Medulla oblongata (tissue), 1 donor: ENCODE measurements around the gene PLAA.
A peak's percentile ranks its signal among the peaks of the same experiment; 100 is the strongest.
"Not testable (repeated sequence)": the region's sequence is repeated elsewhere in the genome, so short reads cannot be mapped to it uniquely, and the experiment has no call there.

Source experiments
- DNase-seq: peaks from one replicate; pipeline ENCODE4 v3.0.0-alpha.2; 2015; ENCODE audit errors: extremely low spot score

Gene PLAA

DNA sequence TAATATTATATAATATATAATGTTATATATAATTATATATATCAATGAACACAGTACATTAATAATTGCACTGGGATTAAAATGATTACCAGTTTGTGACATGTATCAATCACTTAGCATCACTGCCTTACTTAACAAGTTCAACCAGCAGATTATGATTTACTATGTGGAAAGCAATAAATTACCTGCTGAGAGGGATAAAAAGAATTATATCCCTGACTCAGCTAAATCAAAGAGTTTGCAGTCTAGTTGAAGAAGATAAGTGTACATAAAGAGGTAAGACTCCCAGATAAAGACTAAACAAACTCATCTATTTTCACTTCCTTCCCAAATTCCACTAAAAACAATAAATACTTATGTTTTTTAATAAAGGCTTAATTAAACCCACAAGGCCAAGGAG is 11.2 kb downstream of the PLAA start:
- no peak for DNase-seq

DNA sequence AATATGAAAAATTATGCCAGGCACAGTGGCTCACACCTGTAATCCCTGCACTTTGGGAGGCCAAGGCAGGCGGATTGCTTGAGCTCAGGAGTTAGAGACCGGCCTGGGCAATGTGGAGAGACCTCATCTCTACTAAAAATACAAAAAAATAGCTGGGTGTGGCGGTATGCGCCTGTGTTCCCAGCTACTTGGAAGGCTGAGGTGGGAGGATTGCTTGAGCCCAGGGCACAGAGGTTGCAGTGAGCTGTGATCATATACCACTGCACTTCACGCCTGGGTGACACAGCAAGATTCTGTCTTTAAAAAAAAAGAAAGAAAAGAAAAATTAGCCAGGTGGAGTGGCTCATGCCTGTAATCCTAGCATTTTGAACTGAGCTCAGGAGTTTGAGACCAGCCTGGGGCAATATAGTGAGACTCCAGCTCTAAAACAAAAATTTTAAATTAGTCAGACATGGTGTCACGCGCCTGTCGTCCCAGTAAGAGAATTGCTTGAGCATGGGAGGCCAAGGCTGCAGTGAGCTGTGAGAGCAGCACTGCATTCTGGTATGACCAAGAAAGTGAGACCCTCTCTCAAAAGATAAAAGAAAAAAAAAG is 18.0 kb downstream of the PLAA start:
- DNase-seq: no peak

DNA sequence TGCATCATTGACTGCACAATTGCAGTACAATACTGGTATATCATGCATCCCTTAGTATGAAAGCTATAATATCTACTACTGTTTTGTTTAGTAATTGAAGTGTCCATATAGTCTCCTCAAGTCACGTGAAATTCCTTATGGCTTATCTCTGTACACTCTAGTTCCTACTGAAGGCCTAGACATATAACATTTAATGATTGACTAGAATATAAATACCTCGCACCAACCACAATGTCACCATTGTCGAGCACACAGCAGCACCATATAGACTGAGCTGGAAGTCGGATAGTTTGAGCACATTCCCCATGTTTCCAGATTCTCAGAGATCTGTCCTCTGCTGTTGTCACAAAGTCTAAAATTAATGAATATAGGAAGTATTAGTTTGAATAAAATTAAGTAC is 21.4 kb downstream of the PLAA start:
- no peak for DNase-seq

DNA sequence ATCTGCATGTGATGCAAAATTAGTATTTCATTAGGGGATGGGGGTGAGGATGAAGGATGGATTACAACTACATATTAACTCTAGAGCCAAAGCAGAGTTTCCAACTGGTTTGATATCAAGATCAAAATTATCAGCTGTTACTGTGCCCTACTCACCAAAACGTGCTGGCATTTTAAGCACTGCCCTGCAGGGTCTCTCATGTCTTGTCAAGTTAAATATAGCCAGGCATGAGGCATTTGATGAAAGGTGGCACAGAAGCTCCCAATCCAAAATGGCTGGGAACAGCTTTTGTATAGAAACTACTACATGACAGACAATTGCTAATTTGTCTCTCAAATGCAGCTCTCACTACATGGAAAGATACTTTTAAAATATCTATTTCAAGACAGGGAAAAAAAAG is 27.3 kb downstream of the PLAA start:
- no peak for DNase-seq

DNA sequence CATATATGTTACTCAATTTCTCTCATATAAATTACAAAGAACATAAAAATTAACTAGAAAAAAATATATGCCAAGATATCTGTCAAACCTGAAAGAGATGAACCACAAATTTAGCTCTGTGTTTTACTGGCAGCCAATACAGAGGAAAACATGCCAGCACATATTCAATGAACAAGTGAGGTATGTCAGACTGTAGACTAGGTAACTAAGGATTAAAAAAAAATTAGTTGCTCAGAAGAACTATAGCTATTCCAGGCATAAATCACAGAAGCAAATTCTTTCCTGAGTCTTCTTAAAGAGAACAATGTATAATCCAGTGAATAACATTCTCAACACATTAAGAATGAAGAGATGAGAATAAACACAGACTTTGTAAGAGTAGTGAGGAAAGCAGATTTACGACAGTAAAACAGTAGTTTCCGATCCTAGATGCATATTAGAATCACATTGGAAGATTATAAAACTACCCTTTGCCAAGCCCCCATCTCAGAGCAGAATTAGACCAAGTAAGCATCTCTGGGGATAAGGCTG is 33.8 kb downstream of the PLAA start:
- DNase-seq: no peak

DNA sequence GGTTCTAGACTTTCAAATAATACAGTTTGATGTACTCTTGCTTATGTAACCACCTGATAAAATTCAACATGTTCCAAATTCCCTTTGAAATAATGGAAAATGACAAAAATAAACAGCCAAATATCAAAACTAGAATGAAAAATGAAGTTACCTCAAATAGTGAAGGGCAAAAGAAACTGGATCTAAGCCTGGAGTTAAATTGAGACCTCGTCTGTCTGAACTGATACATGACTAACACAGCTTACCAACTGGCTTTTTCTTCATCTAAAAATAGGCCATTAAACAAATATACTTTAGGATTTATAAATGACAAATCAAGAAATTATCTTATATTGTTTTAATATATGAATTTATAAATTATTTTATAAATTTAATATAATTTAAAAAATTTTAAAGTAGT is 42.4 kb downstream of the PLAA start:
- DNase-seq: no peak

DNA sequence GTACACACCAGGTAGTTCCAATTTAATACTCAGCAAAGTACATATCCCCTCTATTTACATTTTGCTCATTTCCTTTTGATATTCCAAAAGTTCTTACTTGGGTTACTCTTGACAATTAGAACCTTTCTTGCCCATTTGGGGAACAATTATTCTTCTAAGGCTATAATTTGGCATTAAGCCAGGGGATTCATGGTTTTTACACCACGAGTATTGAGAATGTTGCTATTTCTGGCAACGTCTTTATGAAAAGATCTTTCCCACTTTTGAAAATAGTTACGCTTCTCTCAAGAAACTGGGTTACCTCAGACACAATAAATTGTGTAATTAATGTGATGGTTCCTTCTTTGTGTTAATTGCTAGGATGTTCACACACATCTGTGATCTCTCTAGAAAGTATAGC is 43.0 kb downstream of the PLAA start:
- no peak for DNase-seq

DNA sequence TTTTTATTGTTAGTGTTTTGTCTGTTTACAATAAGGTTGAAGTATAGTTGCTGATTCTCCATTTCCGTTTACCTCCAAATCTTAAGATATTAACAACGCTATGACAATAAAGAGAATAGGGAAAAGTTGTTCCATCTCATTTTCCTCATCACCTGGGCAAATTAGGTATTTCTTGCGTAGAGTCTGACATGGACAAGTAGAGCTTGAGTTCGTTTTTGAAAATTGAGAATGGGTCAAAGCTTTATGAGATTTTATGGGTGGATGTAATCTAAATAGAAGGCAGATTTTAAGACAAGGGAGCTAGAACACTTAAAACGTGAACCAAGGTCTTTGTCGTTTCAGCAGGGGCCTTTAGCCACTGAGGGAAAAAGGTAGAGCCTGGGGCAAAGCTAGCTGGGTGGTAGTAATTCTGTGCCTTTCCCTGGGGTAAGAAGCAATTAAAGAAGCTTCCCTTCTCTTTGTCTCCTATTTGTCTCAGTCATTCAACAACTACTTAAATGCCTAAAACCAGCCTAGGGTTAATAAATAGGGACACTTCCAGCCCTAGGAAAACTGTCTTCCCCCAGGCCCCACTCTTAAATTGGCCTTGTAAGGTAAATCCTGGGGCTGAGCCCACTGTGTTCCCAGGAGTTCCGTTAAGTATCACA is 53.9 kb downstream of the PLAA start:
- no peak for DNase-seq

DNA sequence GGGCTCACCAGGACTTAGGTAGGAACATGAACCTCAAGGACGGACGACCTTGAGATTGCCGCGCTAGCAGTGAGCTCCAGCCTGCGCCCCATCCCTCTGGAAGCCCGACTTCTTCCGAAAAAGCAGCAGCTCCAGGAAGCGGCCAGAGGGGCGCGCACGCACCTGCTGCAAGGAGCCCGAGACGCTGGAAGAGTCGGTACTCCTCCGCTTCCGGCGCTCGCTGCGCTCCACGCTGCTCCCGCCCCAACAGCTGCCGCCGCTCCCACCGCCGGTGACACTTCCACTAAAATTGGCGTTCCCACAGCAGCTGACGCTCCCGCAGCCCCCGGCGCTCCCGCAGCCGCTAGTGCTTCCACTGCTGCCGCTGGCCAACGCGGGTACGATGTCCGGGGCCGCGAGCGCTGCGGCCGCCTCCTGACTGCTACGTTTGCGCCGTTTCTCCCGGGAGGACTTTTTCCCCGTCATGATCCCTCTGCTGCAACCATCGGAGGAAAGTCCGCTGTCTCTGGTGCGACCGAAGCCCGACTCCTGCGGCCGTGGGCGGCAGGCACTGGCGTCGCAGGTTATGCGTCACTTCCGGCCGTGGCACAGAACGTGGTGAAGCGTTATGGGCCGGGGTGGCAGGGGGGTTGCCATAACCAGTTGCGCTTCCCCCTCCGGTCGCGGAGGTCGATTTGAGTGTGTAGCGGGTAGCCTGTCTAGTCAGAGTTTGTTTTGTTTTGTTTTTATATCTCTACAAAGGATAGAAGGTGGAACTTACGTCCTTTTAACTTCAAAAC is 54.6 kb downstream of the PLAA start, which contains the start of gene CAAP1:
CAAP1 (minus strand) TSS at position 552 of the 779 bp plus-strand sequence; CDS start at position 465, 87 bp downstream.
- DNase-seq: peak; percentile 93

DNA sequence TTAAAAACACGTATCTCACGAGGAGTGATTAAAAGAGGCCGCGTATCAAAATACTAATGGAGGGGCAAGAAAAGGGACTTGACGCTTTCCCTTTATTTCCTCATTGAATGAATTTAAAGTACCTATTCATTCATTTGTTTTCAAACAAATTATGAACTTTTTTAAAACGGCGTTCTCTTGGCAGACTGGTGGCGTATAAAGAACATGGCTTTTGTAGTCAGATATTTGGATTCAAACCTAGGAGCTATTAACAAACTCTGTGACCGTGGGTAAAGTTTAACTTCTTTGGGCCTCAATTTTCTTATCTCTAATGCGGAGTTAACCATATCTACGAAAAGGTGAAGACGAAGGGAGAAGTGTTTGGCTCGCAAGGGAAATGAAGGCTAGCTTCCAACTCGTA is 55.3 kb downstream of the PLAA start:
- peak; percentile 25 for DNase-seq

DNA sequence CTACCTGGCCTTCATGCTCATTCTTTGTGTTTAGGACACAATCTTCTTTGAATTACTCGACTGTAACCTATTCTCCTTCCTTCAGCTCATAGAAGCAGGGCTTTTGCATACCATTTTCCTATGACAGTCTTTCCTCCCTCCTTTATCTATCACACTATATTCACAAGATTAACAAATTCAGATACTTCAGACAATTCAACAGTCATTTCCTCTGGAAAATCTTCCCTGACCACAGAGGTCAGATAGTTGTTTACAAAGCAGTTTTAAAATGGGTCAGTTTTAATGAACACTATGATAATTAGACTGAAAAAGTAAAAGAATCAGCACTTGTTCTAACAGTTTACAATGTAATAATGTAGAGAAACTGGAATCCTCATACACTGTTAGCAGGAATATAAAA is 58.8 kb downstream of the PLAA start:
- DNase-seq: no peak

DNA sequence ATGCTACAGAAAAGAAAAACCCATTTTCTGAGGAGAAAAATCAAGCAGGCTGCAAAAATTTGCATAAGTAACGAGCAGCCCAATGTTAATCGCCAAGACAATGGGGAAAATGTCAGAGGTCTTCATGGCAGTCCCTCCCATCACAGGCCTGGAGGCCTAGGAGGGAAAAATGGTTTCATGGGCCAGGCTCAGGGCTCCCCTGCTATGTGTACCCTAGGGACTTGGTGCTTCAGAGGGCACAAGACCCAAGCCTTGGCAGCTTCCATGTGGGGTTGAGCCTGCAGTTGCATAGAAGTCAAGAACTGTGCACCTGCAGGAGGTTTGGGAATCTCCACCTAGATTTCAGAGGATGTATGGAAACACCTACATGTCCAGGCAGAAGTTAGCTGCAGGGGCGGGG is 64.9 kb downstream of the PLAA start:
- no peak for DNase-seq

DNA sequence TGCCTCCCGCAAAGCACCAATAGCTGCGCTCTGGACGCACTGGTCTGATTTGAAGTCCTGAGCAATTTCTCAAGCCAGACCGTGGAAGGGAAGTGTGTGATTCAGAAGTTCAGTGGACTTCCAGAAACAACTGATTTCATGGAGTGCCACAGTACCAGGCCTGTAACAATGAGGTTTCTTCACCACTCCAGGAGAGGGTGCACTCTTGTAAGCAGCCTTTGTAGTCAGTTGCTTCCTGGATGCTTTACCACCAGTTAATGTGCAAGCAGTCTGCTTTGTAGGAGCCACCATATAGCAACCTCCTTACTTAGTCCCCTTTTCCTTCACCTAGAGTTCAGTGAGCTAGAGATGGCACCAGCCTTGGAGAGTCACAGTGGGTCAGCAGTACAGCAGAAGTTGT is 66.8 kb downstream of the PLAA start:
- DNase-seq: no peak

DNA sequence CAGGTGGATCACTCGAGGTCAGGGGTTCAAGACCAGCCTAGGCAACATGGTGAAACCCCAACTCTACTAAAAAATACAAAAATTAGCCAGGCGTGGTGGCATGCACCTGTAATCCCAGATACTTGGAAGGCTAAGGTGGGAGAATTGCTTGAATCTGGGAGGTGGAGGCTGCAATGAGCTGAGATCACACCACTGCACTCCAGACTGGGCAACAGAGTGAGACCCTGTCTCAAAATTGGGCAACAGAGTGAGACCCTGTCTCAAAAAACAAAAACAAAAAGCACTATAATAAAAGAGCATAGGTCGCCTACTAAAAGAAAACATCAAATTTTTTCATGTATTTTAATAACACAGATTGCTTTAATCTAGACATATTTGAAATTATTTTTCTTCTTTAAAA is 71.9 kb downstream of the PLAA start:
- not testable (repeated sequence) for DNase-seq

DNA sequence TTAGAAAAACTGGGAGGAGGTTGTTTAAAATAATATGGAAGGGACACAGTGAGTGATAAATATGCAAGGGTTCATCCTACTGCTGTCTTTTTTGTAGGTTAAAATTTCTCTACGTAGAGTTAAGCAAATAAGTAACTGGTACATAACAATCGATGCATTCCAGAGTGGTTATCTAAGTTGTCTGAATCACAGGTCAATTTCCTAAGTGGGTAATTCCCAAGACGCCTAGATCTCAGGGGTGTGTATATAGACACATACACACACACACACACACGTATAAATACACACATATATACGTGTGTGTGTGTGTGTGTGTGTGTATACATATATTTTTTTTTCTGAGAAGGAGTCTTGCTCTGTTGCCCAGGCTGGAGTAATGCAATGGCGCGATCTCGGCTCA is 76.8 kb downstream of the PLAA start:
- DNase-seq: no peak

DNA sequence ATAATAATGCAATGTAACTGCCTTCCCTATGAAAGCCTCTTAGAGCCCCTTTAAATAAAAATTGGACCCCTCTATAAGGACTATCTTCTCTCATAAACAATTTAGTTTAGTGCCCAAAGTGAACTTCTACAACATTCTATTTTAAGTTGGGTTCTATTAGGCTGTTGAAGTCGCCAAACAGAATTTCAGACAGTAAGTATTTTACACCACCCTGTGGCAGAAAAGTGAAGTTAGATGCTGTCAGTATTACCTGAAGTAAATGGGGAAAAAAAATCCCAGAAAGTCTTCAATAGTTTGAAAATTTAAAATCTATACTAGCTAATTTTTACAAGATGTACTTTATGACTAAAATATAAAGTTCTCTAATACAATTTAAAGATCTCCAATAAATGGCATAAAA is 84.0 kb downstream of the PLAA start:
- DNase-seq: peak; percentile 12

DNA sequence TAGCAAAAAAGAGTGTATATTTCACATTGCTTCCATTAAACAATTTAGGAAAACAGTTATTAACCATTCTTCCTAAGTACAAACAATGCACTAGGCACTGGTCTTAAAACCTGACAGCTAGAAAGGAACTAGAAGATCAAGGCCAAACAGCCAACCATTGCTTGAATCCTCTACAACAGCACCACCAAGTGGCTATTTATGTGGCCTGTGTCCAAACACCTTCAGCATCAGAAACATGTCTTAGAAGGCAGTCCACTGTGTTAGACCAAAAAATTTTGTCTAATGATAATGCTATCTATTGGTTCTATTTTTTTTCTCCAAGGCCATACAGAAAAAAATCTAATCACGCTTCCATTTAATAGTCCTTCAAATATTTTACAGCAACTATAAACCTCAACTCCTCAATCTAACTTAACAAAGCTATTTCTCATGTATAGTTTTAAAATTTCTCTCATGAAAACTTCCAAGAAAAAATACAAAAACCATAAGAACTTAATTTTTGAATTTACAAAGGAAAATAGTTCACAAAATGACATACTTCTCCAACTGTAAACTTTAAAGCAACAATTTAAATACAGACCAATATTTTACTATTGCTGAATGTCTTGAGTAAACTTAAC is 90.5 kb downstream of the PLAA start:
- DNase-seq: peak; percentile 53
